ENCODE measurements around the gene KLF9. TPM values are rescaled to one million over a fixed set of nuclear protein-coding genes. Genes with fewer than 3 reads are reported as not detected.

The KLF9 gene
- 10.6 TPM for polyA plus RNA-seq (2013, experiment 1 of 2; ENCODE audit: insufficient read length)
- polyA plus RNA-seq (2013, experiment 2 of 2; ENCODE audit: insufficient read length) = 18.5 TPM

DNA sequence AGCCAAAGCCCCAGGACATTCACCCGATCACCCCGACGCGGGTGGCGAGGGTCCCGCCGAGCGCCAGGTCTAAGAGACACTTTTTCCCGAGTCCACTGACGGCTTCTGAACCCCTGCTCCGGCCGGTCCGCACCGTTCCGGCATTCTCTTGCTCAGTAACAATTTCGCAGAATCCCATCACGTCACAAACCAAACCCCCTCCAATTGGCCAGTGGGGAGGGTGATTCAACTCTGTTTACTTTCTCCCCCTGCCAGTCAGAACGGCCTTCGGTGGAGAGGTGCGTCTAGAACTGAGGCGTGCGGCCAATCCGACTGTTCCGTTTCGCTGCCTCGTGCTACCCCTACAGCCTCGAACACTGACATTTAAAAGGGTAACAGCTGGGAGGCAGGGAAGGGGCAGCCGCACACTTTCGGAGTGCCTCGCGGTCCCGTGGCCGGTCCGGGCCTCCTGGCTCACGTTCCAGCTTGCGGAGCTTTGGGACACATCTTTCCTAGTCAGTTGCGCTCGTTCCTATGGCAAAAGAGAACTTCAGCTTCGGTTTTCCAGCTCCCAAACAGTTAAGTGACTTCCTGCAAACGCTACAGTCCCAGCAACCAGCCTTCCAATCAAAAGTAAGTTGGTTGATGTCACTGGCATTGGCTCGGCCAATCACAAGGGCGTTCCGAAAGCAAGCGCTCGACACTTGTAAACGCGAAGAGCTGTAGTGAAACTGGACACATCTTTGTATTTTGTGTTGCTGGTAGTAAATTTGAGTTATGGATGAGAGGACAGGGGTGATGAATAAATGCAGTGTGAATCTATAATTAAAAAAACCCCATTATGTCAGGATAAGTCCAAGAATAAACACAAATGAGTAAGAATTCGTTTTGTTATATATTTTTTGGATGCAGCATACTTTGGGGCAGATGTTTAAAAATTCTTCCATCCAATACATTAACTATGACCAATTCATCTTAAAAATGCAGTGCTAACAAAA, at the start of gene KLF9:
Gene KLF9, minus strand, starts transcription at position 859 of the 977 bp plus-strand sequence. CDS start 1,294 bp downstream, outside the sequence.
- DNase-seq = peak; percentile 97

DNA sequence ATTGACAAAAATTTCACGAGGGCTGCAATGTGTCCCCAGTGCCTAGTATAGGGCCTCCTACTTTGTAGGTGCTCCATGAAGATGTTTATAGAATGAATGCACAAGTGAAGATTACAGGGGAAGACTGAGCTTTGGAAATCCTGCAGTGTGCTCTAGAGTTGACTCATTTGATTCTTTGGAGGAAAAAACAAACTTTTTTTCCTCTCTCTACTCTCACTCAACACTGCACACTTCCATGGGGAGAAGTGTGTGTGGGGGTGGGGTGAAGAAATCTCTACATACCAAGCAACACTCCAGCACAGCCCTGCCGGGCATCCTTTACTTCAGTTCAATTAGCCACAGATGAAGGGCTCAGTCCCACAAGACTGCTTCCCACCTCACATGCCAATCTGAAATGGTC, 49.4 kb upstream of the KLF9 start:
- no peak for DNase-seq

DNA sequence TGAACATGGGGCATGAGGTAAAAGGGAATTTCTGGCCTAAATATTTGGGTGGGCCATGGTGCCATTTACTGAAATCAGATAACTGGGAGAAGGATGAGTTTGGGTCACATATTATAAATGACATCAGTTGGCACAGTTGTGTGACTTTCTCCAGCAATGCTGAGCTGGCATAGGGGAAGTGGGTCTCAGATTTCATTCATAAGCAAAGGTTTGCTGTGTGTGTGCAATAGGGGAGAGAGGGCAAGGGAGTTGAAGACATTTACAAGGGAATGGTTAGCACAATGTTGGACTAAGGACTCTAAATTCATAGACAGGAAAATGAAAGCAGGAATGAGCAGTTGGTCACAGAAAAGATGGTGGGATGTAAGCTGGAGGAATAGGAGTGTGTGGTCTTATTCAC, 47.8 kb upstream of the KLF9 start:
- DNase-seq = no peak

DNA sequence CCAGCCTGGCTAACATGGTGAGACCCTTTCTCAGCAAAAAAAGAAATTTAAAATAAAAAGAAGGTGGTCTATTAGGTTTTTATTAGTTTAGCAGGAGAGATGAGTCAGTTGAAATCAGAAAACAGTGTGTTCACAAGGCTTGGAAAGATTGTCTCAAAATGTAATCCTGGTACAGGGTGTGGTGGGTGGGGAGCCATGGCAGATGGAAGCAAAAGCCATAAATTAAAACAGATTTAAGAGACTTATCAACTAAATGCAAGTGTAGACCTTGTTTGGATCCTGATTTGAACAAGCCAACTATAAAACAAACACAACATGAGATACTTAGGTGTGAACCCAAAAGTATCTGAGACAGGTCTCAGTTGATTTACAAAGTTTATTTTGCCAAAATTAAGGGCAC, 42.8 kb upstream of the KLF9 start:
- no peak for DNase-seq

DNA sequence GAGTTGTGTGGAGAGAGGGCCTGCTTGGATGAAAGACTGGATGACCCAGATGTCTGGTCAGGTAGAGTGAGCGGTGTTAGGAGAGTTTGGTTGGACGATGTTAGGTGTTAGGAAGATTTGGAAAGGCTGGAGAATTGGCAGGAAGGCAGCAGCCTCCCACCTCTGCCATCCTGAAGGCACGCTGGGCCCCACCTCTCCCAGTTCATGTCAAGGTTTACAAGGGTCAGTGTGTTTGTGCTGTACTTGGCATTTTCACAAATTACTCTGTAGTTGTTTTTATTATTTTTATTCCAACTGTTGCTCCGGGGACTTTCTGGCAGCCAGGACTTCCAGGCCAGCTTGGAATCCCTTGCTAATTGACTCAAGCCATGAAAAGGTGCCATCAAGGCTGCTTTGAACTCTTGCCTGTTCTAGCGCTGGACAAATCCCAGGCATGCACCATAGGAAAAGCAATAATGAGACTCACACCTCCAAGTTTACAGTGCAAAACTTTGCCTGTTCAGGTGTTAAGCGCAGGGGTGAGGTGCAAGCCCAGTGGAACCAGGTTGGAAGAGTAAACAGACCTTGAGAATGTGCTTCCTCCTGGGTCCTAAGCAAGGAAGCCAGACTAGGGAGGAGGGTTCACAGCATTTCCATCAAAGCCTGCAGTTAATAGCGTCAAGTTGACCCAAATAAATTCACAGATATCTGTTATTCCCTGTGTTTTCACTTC, 41.7 kb upstream of the KLF9 start:
- no peak for DNase-seq

DNA sequence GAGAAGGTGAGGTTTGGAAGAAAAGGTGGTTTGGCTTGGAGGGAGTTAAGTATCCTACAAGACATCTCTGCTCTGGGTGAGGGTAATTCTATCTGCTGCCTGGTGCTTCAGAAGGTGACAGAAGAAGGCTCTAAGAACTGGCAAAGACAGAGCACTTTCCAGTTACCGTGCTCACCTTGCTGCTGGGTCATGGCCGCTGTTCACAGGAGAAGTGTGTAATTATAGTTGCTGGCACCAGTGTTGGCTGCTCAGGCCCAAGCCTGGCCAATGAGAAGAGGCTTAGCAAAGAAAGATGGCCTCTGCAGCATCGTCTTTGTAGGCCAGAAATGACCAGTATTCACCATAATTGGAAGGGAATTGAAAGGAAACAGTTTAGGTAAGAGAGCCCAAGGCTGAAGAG, 37.9 kb upstream of the KLF9 start:
- DNase-seq = no peak

DNA sequence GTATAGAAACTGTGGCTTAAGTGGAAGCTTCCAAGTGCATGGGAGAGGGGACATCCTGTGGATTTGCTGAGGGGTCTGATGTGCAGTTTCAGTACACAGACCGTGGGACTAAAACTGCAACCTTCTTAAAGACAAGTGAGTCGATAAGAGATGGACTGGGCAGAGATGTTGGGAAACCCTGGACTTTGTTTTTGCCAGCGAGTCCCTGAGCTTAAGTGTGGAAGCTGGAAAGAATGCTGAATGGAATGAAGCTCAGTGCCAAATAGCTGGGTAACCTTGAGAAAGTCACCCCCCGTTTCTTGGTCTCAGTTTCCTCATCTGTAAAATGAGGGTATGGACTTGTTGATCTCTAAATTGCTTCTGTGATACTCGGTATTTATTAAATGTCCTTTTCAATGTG, 37.3 kb upstream of the KLF9 start:
- no peak for DNase-seq

DNA sequence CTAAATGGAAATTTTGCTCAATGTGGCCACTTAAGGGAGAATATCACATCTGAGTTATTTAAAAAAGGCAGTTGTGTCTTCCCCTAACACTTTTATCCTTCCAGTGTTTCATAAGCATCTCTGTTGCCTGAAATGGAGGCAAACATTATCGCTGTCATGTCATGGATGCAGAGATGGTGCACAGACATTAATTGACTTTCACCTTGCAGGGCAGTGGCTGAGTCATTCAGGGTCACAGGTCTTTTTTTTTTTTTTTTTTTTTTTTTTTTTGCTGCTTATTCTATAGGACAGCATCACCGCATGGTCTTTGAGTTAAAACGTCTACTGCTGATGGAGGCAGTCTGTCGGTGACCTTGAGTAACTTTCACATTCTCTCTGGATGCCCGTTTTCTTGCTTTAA, 36.3 kb upstream of the KLF9 start:
- DNase-seq = no peak

DNA sequence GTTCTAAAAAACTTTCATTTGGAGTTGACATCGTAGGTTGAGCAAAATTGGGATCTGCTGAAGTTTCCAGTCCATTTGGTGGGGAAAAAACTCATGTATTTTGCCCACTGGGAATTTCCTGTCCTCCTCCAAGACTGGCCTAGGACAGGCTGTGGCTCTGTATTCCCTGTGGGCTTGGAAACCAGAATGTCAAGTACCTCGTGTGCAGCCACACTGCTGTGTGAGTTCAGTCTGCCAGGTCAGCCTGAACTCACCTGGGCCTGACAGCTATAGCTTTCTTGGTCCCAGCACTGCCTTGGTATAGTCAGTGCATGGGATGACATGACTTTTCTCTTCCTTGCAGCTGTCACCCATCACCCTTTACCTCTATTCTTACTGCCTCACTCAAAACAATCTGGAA, 35.0 kb upstream of the KLF9 start:
- no peak for DNase-seq

DNA sequence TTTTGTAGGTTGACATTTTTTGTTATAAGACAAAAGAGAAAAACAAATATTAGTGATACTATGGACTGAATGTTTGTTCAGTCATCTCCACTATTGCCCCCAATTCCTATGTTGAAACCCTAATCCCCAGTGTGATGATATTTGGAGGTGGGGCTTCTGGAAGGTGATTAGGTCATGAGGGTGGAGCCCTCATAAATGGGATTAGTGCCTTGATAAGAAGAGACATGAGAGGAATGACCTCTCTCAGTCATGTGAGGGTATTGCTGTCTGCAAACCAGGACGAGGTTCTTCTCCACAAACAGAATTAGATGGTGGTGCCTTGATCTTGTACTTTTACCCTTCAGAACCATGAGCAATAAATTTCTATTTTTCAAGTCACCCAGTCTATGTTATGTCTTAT, 34.5 kb upstream of the KLF9 start:
- DNase-seq = no peak

DNA sequence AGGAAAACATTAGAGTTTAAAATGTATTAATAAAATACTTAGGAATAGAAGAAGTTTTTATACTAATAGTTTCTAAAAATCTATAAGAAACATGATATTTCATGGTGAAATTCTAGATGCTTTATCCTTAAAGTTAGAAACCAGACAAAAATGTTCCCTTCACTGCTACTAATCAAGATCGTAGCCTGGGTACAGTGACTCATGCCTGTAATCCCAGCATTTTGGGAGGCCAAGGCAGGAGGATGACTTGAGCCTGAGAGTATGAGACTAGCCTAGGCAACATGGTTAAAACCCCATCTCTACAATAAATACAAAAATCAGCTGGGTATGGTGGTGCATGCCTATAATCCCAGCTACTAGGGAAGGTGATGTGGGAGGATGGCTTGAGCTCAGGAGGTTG, 30.4 kb upstream of the KLF9 start:
- peak; percentile 28 for DNase-seq

DNA sequence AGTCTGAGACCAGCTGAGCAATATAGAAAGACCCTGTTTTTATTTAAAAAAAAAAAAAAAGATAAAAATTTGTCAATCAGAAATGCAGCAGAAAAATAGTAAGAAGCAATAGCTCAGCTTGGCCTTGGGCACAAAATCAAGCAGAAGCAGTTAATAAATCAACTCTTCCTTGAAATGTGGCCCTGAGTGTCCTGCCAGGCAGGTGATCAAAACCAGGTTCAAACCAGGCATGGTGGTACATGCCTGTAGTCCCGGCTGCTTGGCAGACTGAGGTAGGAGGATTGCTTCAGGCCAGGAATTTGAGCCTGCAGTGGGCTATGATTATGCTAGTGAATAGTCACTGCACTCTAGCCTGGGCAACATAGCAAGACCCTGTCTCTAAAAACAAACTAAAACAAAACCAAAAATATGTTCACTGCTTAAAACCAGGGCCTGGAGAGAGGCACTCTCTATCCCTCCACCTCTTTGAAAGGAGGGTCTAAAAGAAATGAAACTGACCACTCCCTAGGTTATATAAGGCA, 27.9 kb upstream of the KLF9 start:
- DNase-seq = no peak

DNA sequence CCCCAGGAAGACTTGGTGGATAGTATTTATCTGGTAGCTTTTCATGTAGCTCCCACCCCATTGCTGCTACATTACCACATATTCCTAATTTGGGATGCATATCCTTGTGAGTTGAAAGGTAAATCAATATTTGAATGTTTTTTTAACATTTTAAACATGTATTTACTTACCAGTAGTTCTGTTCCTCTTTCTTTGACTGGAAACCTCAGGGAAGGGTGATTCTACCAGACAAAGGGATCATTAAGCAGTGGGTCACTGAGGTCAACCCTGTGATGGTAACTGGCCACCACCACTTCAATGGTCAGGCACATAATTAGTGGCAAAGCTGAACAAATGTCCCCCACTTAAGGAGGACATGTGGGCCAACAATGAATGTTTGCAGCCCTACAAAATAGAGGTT, 27.2 kb upstream of the KLF9 start:
- no peak for DNase-seq

DNA sequence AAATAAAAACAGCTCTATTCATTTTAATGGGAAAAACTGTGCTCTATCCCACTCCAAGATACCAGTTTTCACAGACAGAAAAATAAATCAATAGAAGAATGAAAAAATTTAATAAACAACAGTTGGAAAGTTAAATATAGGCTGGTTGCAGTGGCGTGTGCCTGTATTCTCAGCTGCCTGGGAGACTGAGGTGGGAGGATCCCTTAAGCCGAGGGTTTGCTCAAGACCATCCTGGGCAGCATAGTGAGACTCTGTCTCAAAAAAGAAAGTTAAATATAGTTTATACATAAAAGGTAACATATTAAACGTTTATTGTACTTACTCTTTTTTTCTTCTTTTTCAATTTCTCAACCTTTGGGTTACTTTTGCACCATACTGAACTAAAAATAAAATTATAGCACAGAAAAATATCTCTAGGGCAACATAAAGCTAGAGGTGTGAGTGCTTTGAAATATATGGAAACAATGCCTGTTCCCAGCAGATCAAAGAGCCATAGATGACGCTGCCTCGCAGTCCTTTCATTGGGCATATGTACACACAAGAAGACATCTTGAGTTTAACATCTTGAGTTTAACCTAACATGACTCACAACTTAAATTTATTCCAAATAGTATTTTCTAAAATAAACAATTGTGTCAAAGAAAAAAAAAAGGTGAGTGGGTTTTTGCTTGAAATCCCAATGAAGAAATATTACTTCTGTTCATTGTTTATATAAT, 25.7 kb upstream of the KLF9 start:
- no peak for DNase-seq

DNA sequence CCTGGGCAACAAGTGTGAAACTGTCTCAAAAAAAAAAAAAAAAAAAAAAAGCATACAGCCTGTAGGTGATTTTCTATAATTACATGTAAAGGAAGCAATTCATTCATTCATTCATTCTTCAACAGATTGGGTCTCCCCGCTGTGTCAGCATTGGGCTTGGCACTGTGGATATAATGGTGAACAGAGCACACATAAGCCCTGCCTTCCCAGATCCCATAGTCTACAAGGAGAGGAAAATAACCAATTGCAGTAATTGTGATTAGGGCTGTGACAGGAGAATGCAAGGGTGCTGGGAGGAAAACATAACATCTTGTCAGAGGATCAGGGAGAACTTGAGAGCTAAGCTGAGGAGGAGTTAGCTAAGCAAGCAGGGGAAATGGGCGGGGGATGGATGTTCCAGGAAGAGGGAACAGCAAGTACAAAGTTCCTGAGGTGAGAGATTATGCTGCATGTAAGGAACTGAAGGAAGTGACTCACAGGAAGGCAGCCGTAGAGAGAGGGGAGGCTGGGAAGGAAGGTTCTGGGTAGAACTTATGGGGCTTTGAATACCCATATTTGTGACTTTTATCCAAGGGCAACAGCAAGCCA, 24.0 kb upstream of the KLF9 start:
- DNase-seq = peak; percentile 57

DNA sequence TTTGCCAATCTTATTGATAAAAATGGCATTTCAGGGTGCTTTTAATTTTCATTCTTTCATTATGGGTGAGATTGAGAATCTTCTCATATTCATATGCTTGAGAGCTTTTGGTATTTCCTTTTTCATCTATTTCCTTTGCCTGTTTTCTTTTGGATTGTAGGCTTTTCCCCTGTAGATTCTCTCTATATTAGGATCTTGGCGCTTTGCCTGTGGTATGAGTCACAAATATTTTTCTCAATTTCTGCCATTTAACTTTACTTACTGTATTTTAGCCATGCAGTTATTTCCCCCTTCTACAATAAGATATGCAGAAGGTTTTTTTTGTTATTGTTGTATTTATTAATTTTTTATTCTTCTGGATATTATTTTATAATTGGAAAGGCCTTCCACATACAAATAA, 21.5 kb upstream of the KLF9 start:
- peak; percentile 92 for DNase-seq

DNA sequence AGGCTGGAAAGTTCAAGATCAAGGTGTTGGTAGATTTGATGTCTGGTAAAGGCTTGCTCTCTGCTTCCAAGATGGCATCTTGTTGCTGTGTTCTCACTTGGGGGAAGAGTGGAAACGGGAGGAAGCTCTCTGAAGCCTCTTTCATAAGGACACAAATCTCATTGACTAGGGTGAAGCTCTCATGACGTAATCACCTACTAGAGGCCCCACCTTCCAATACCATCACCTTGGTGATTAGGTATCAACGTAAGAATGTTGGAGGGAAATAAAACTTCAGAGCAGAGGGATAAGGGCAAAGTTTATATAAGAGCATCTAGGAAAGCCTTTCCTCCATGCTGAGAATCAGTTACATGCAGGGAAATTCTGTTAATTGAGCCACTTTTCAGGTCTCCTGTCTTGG, 15.4 kb upstream of the KLF9 start:
- no peak for DNase-seq

DNA sequence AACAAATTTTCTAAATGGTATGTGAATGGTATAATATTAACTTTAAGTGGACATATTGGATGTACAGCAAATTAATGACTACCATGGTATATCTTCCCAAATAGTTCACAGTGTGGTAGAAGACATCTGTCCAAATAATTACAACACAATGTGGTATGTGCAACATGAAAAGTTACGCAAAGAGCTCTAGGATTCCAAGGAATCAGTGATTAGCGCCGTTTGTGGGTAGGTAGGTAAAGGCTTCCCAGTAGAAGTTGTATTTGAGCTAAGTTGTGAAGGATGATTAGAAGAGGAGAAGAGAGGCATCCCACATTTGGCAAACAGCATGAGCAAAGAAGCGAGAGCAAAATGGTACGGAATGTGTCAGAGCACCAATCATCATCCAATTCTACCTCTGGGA, 14.3 kb upstream of the KLF9 start:
- DNase-seq = no peak

DNA sequence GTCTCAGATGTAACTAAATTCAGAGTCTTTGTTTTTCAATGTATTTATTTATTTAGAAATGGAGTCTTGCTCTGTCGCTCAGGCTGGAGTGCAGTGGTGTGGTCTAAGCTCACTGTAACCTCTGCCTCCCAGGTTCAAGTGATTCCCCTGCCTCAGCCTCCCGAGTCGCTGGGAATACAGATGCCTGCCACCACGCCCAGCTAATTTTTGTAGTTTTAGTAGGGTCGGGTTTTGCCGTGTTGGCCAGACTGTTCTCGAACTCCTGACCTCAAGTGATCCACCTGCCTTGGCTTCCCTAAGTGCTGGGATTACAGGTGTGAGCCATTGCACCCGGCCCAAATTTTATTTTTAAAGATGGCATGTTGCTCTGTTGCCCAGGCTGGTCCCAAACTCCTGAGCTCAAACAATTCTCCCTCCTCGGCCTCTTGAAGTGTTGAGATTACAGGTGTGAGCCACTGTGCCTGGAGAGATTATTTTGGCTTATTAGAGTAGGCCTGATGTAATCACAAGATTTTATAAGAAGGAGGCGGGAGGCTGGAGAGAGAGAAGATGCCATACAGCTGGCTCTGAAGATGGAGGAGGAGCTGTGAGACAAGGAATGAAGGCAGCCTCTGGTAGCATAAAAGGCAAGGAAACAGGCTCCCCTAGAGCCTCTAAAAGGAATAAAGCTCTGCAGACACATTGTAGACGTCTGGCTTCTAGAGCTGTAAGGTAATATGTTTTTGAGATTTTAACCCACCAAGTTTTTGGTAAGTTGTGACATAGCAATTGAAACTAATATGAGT, 12.9 kb upstream of the KLF9 start:
- no peak for DNase-seq

DNA sequence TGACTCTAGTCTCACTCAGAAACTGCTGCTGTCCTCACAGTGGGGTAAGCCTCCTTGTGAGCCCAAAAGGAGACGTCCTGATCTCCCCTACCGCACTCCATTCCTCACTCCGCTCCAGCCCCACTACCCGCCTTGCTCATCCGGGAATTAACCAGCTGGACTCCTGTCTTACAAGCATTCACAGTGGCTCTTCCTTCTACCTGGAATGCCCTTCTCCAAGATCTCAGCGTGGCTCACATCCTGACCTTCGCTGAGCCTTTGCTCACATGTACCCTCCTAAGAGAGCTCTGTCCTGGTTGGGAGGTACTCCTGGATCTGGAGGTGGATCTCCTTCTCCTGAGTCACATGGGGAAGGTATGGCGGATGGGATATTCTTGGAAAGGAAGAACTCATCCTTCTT, 10.7 kb upstream of the KLF9 start:
- DNase-seq = no peak

DNA sequence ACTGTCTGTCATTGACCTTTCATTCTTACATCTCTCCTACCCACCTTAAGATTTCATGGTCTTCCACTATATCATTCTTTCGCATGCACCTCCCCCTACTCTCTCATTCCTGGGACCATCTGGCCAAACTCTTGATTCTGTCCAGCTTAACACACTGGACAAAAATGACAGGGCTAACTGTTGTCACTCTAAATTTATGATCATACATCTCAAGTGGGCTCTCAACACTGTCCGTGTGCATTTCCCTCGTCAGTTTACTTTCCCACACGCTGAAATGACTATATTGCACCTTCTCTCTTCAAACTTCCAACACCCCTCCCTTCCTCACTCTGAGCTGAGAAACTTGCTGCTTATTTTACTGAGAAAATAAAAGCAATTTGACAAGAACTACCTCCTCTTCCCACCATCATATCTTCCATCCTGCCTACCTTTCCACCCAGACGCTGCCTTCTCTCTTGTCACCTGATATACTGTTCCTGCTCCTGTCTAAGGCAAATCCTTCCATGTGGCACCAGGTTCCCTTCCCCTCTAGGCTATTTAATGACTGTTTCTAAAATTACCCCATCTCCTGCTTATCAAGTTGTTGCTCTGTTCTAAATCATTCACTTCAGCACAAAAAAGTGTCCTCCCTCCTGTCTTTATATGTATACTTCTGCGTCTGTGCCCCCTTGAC, 8.1 kb upstream of the KLF9 start:
- no peak for DNase-seq
